Ishikawa (cell line): ENCODE results near the gene RPP38.
A peak's percentile ranks its signal among the peaks of the same experiment; 100 is the strongest.

Experiments
- CEBPB ChIP-seq: IDR thresholded peaks from 2 replicates; pipeline ENCODE4 v1.6.1; 2012
- CREB1 ChIP-seq: IDR thresholded peaks from 2 replicates; pipeline ENCODE4 v1.6.1; 2012; ENCODE audit warnings: low read depth
- EGR1 ChIP-seq: IDR thresholded peaks from 2 replicates; pipeline ENCODE4 v1.6.1; 2012
- EP300 ChIP-seq: IDR thresholded peaks from 2 replicates; pipeline ENCODE4 v1.6.1; 2012; ENCODE audit warnings: borderline replicate concordance
- FOXM1 ChIP-seq: IDR thresholded peaks from 2 replicates; pipeline ENCODE4 v1.6.1; 2012; ENCODE audit warnings: low read depth, borderline replicate concordance
- NFIC ChIP-seq: IDR thresholded peaks from 2 replicates; pipeline ENCODE4 v1.6.1; 2012
- RAD21 ChIP-seq: IDR thresholded peaks from 2 replicates; pipeline ENCODE4 v1.6.1; 2012; ENCODE audit warnings: low read depth
- TAF1 ChIP-seq: IDR thresholded peaks from 2 replicates; pipeline ENCODE4 v1.6.1; 2012; ENCODE audit warnings: low read depth, mild to moderate bottlenecking
- TCF12 ChIP-seq: IDR thresholded peaks from 2 replicates; pipeline ENCODE4 v1.6.1; 2012; ENCODE audit warnings: low read depth
- TEAD4 ChIP-seq: IDR thresholded peaks from 2 replicates; pipeline ENCODE4 v1.6.1; 2012
- YY1 ChIP-seq: IDR thresholded peaks from 2 replicates; pipeline ENCODE4 v1.6.1; 2012; ENCODE audit warnings: low read depth
- ZBTB7A ChIP-seq: IDR thresholded peaks from 2 replicates; pipeline ENCODE4 v1.6.1; 2012; ENCODE audit warnings: low read depth
- TF ChIP-seq, protein P1 (sequence below): IDR thresholded peaks from 2 replicates; pipeline ENCODE4 v1.6.1; 2012
- TF ChIP-seq, protein P2 (sequence below): IDR thresholded peaks from 2 replicates; pipeline ENCODE4 v1.6.1; 2012; ENCODE audit warnings: low read depth, mild to moderate bottlenecking
- TF ChIP-seq, protein P3 (sequence below): IDR thresholded peaks from 2 replicates; pipeline ENCODE4 v1.6.1; 2012

The RPP38 gene, protein sequence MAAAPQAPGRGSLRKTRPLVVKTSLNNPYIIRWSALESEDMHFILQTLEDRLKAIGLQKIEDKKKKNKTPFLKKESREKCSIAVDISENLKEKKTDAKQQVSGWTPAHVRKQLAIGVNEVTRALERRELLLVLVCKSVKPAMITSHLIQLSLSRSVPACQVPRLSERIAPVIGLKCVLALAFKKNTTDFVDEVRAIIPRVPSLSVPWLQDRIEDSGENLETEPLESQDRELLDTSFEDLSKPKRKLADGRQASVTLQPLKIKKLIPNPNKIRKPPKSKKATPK

DNA sequence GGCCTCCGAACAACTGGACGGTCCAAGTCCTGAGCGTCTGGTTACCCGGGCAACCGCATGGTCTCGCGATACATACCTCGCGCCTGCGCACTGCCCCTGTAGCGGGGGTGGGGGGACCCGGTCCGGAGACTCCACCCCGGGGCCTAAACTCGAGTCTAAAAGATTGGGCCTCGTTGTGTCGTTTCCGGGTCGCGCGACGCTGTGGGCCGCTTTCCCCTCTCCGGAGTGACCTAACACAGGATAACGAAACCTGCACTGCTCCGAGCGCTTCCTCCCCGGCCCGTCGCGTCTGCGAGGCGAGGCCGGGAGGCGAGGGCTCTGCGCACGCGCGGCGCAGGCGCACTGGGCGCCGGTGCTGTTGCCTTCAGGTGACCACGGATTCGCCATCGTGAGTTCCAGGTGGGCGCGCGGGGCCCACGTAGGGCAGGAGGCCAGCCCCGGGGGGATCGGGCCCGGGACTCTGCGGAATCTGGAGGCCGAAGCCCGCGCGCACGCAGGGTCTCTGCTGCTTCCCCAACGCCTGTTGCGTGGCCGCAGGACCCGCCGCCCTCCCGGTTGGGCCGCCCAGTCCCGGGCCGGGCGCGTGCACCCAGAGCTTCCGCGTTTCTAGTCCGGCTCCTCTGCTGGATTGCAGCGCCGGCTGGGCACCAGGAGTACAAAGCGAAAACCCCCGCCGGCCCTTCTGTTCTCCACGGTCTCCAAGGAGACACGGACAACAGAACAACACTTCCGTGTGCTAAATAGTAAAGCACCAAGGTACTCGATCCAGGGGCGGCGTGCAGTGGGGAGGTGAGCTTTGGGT, at the start of gene RPP38:
Gene RPP38, plus strand, starts transcription at position 345 of the 802 bp plus-strand sequence. CDS start 5,960 bp downstream, outside the sequence.
- TF ChIP-seq, protein P1, sequence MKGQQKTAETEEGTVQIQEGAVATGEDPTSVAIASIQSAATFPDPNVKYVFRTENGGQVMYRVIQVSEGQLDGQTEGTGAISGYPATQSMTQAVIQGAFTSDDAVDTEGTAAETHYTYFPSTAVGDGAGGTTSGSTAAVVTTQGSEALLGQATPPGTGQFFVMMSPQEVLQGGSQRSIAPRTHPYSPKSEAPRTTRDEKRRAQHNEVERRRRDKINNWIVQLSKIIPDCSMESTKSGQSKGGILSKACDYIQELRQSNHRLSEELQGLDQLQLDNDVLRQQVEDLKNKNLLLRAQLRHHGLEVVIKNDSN = peak; percentile 74; the same call in 1 of the 2 replicates
- TF ChIP-seq, protein P2, sequence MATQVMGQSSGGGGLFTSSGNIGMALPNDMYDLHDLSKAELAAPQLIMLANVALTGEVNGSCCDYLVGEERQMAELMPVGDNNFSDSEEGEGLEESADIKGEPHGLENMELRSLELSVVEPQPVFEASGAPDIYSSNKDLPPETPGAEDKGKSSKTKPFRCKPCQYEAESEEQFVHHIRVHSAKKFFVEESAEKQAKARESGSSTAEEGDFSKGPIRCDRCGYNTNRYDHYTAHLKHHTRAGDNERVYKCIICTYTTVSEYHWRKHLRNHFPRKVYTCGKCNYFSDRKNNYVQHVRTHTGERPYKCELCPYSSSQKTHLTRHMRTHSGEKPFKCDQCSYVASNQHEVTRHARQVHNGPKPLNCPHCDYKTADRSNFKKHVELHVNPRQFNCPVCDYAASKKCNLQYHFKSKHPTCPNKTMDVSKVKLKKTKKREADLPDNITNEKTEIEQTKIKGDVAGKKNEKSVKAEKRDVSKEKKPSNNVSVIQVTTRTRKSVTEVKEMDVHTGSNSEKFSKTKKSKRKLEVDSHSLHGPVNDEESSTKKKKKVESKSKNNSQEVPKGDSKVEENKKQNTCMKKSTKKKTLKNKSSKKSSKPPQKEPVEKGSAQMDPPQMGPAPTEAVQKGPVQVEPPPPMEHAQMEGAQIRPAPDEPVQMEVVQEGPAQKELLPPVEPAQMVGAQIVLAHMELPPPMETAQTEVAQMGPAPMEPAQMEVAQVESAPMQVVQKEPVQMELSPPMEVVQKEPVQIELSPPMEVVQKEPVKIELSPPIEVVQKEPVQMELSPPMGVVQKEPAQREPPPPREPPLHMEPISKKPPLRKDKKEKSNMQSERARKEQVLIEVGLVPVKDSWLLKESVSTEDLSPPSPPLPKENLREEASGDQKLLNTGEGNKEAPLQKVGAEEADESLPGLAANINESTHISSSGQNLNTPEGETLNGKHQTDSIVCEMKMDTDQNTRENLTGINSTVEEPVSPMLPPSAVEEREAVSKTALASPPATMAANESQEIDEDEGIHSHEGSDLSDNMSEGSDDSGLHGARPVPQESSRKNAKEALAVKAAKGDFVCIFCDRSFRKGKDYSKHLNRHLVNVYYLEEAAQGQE = no peak; the same call in 1 of the 2 replicates
- TF ChIP-seq CREB1 = 0 out of 2 replicates have a peak, but pooled peaks have one; percentile 34
- TF ChIP-seq RAD21 = no peak
- TF ChIP-seq YY1 = peak; percentile 77; the same call in 1 of the 2 replicates
- peak; percentile 61; the same call in 1 of the 2 replicates for TF ChIP-seq TCF12
- TF ChIP-seq CEBPB = no peak
- peak; percentile 94 for TF ChIP-seq TAF1
- TF ChIP-seq NFIC = 0 out of 2 replicates have a peak, but pooled peaks have one; percentile 8
- TF ChIP-seq, protein P3, sequence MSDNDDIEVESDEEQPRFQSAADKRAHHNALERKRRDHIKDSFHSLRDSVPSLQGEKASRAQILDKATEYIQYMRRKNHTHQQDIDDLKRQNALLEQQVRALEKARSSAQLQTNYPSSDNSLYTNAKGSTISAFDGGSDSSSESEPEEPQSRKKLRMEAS = peak; percentile 81
- no peak for TF ChIP-seq TEAD4
- peak; percentile 70; the same call in 1 of the 2 replicates for TF ChIP-seq ZBTB7A
- TF ChIP-seq FOXM1 = 0 out of 2 replicates have a peak, but pooled peaks have one; percentile 12
- TF ChIP-seq EP300 = no peak
- peak; percentile 88 for TF ChIP-seq EGR1

GRCh38 chr10:15049533-15049932, 47.6 kb upstream of the RPP38 start:
- TF ChIP-seq CREB1 (no peak), TAF1 (no peak), ZBTB7A (no peak), CEBPB (no peak), TEAD4 (no peak), FOXM1 (no peak), NFIC (no peak), RAD21 (no peak), EP300 (no peak), TCF12 (no peak), EGR1 (no peak), YY1 (no peak)
- TF ChIP-seq, protein P3 = no peak
- TF ChIP-seq, protein P2 = no peak
- TF ChIP-seq, protein P1 = no peak

DNA sequence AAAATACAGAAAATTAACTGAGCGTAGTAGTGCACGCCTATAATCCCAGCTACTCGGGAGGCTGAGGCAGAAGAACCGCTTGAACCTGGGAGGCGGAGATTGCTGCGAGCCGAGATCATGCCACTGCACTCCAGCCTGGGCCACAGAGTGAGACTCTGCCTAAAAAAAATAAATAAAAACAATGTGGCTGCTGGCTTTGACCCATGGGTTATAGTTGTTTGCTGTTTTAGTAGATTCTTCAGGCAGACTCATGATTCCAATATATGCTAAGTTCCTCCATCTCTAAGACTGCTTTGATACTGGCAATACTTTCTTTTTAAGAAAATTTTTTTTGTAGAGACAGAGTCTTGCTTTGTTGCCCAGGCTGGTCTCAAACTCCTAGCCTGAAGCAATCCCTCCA, 45.0 kb upstream of the RPP38 start:
- TF ChIP-seq NFIC = no peak

GRCh38 chr10:15053061-15053460, 44.1 kb upstream of the RPP38 start:
- TF ChIP-seq EP300 (no peak), ZBTB7A (no peak), TEAD4 (no peak), TCF12 (no peak), YY1 (no peak), CREB1 (no peak), TAF1 (no peak), EGR1 (no peak), FOXM1 (no peak), CEBPB (no peak), RAD21 (no peak), NFIC (no peak)
- TF ChIP-seq, protein P2 = no peak
- TF ChIP-seq, protein P3 = no peak
- TF ChIP-seq, protein P1 = no peak
